ENCODE results near the gene CRACR2A.

The CRACR2A gene

DNA sequence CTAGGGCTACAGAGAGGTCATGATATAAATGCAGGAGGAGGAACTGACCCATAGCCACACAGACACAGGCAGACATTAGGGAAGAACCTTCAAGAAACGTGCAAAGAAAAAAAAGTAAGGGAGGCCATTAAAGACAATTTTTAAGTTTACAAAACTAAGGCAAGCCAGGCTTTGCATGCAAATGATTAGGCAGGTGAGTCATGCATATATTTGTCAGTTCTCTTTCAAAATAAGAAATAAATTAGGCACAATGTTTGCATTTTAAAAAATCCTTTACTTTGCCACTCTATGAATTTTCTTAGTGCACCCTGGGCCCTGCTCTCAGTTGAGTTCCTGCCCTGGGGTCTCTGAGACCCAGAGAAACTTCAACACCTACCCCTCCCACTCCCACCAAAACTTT lies 186.9 kb downstream of the CRACR2A start:
- Histone ChIP-seq H3K36me3 (ENCODE audit: insufficient read depth, low read length) (no peaks in the 10 kb centered on the region), H3K4me2 (ENCODE audit: low read length) (no peak overlapping the region), H3K27ac (ENCODE audit: low read depth, low read length, poor library complexity, severe bottlenecking) (no peak overlapping the region), H3K9me3 (ENCODE audit: low read length) (no peaks in the 10 kb centered on the region), H4K20me1 (ENCODE audit: insufficient read depth, low read length) (no peaks in the 10 kb centered on the region), H3K79me2 (ENCODE audit: insufficient read depth, low read length) (no peaks in the 10 kb centered on the region), H3F3A (ENCODE audit: insufficient read depth, low read length) (no peaks in the 10 kb centered on the region), H3K4me1 (ENCODE audit: insufficient read depth, low read length, severe bottlenecking) (no peaks in the 10 kb centered on the region), H3K4me3 (ENCODE audit: low read depth, low read length, poor library complexity, severe bottlenecking) (no peak overlapping the region), H3K9me2 (ENCODE audit: low read depth, low read length) (no peaks in the 10 kb centered on the region), H3K27me3 (ENCODE audit: insufficient read depth, low read length) (0 out of 2 replicates have a peak, but pooled peaks cover 4% of the 10 kb centered on the region), H2AFZ (ENCODE audit: low read length) (no peak overlapping the region), H3K9ac (ENCODE audit: low read length) (no peak overlapping the region)
- no peak for TF ChIP-seq EZH2 (IDR thresholded peaks at IDR 0.05; ENCODE audit: borderline replicate concordance, low read length)
- TF ChIP-seq, protein P1, sequence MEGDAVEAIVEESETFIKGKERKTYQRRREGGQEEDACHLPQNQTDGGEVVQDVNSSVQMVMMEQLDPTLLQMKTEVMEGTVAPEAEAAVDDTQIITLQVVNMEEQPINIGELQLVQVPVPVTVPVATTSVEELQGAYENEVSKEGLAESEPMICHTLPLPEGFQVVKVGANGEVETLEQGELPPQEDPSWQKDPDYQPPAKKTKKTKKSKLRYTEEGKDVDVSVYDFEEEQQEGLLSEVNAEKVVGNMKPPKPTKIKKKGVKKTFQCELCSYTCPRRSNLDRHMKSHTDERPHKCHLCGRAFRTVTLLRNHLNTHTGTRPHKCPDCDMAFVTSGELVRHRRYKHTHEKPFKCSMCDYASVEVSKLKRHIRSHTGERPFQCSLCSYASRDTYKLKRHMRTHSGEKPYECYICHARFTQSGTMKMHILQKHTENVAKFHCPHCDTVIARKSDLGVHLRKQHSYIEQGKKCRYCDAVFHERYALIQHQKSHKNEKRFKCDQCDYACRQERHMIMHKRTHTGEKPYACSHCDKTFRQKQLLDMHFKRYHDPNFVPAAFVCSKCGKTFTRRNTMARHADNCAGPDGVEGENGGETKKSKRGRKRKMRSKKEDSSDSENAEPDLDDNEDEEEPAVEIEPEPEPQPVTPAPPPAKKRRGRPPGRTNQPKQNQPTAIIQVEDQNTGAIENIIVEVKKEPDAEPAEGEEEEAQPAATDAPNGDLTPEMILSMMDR (IDR thresholded peaks at IDR 0.05; ENCODE audit: low read length): no peak

Data from OCI-LY1 (cell line).